GM10248 (cell line): ENCODE results near the gene ZNF777.

Source experiments
- CTCF ChIA-PET: fragments of 300-600 bp; sonication (Branson Sonifier 250); formaldehyde crosslinking; extraction: SDS; loops from one replicate; lab custom pipeline; 2021; ENCODE audit warnings: antibody characterized with exemption; lab: Yijun Ruan, JAX
- POLR2A ChIA-PET: fragments of 350-650 bp; sonication (Branson Sonifier 250); formaldehyde crosslinking; extraction: SDS; loops from one replicate; lab custom pipeline; 2020; ENCODE audit warnings: antibody characterized with exemption; lab: Yijun Ruan, JAX
- DNase-seq: peaks from one replicate; pipeline ENCODE4 v3.0.0; 2012; ENCODE audit errors: extremely low spot score
- TF ChIP-seq, protein P1 (sequence below): IDR thresholded peaks from 2 replicates; pipeline ENCODE4 v1.5.1; 2012; ENCODE audit warnings: mild to moderate bottlenecking, low read depth; ENCODE audit errors: extremely low read depth, missing control alignments, control extremely low read depth

The ZNF777 gene

DNA sequence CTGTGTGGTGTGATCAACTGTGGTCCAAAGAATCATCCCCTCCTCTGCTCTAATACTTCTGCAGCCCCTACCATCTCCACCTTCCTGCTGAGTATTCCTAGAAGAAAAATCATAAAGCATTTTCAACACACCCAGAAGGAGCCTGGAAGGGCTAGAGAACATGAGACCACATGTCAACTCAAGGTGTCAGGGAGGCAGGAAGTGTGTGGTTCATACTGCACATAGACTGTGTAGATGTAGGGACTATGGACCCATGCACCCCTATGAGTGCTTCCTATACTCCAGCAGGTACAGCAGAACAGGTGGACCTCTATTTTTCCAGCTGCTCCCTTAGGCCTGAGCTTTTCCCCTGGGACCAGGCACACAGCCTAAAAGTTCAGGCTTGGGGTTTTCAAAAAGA, 39.3 kb upstream of the ZNF777 start:
- TF ChIP-seq, protein P1, sequence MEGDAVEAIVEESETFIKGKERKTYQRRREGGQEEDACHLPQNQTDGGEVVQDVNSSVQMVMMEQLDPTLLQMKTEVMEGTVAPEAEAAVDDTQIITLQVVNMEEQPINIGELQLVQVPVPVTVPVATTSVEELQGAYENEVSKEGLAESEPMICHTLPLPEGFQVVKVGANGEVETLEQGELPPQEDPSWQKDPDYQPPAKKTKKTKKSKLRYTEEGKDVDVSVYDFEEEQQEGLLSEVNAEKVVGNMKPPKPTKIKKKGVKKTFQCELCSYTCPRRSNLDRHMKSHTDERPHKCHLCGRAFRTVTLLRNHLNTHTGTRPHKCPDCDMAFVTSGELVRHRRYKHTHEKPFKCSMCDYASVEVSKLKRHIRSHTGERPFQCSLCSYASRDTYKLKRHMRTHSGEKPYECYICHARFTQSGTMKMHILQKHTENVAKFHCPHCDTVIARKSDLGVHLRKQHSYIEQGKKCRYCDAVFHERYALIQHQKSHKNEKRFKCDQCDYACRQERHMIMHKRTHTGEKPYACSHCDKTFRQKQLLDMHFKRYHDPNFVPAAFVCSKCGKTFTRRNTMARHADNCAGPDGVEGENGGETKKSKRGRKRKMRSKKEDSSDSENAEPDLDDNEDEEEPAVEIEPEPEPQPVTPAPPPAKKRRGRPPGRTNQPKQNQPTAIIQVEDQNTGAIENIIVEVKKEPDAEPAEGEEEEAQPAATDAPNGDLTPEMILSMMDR = no peak
- POLR2A ChIA-PET = no interaction called here
- CTCF ChIA-PET = interaction anchor here (1.0 to 2.6 kb wide), 4 partner anchors 10 to 125 kb away, joined by 3 to 10 read pairs (median 5); no protein-coding TSS in a partner anchor
- DNase-seq = no peak

DNA sequence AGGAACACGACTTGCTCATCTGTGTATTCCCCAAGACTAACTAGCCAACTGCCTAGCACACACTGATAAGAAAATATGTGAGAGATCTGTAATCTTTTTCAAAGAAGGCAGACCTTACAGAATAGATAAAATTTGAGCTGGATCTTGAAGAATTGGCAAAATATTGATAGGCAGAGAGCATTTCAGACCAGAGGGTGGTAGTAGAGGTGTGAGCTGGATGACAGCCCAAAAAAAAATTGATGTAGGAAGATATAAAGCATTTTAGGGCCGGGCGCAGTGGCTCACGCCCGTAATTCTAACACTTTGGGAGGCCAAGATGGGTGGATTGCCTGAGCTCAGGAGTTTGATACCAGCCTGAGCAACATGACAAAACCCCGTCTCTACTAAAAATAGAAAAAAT, 37.9 kb upstream of the ZNF777 start:
- TF ChIP-seq, protein P1 = no peak
- ChIA-PET CTCF (interaction anchor here (0.7 to 2.6 kb wide), 4 partner anchors 9 to 126 kb away, joined by 3 to 10 read pairs (median 4); no protein-coding TSS in a partner anchor), POLR2A (no interaction called here)
- DNase-seq = no peak

DNA sequence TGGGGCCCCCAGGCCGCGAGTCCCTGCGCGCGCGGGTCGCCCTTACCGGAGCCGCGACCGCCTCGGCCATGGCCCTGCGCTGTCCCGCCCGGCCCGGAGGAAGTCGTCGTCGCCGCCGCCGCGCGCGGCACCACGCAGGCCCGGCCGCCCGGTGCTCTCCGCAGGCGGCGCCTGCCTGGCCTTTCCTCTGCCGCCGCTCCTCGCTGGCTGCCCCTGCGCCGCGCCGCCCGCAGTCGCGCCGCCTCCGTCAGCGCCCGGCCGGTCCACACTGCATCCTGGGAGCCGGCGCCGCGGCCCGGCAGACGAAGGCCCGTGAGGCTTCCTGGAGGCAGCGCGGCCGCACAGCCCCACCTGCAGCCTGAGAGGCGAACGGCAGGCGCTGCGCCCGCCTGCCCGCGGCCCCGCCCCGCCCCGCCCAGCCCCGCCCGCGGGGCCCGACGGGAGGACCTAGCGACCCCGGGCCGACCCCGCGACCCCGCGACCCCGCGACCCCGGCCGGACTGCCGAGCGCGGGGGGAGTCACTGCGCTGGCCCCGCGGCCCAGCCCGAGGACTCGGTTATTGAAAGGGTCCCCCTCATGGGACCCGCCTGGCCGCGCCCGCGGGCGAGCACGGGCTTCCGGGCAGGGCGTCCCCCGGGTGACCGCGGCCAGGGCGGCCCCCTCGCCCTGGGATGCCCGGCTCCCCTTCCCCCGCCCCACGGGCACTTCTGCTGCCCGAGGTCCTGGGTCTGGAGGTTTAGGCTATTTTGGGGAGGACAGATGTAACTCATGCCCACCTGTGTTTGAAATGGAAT, 36.8 kb upstream of the ZNF777 start, which contains the start of gene ZNF746:
TSS of gene ZNF746 (minus strand) at position 343 of the 795 bp plus-strand sequence. CDS start at position 70, 273 bp downstream.
- CTCF ChIA-PET = interaction anchor here (2.4 kb wide), 1 partner anchor 236 kb away, joined by 8 read pairs; the partner anchor contains the start of gene ZNF783
- POLR2A ChIA-PET = no interaction called here
- TF ChIP-seq, protein P1 = peak; percentile 89
- DNase-seq = peak; percentile 96

DNA sequence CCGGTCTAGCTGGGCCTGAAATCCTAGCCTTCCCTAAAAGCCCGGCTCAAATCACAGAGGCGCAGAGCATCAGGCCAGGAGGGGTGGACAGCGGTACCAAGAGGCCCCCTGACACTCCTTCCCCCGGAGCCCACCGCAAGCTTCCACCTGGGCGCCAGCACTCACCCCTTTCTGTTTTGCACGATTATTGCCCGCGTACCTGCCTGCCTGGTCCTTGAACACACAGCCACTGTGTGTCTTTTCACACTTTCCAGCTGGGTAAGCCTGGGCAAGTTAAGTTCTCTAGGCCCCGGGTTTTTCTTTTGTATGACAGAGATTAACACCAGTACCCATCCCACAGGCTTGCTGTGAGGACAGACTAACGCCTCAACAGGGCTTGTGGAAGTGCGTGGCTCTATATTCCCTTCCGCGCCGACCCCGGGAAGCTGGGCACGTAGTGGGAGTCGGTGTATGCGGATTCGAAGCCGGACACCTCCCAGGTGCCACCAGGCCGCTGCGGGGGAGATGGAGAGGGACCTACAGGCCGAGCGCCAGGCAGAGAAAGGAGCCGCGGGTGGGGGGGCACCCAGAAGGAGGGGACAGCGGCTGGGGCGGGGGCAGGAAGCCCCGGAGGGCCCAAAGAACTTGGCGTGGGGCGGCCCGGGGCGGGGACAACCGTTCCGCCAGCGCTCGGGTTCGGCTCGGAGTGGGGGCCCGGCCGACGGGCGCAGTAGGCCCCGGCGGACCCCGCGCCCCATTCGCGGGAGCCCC, 36.0 kb upstream of the ZNF777 start:
- TF ChIP-seq, protein P1 = no peak
- CTCF ChIA-PET = interaction anchor here (0.7 to 2.4 kb wide), 6 partner anchors 17 to 349 kb away, joined by 3 to 8 read pairs (median 4); partner anchors contain the start of genes ZNF398 and ZNF783
- DNase-seq = peak; percentile 57
- POLR2A ChIA-PET = no interaction called here

DNA sequence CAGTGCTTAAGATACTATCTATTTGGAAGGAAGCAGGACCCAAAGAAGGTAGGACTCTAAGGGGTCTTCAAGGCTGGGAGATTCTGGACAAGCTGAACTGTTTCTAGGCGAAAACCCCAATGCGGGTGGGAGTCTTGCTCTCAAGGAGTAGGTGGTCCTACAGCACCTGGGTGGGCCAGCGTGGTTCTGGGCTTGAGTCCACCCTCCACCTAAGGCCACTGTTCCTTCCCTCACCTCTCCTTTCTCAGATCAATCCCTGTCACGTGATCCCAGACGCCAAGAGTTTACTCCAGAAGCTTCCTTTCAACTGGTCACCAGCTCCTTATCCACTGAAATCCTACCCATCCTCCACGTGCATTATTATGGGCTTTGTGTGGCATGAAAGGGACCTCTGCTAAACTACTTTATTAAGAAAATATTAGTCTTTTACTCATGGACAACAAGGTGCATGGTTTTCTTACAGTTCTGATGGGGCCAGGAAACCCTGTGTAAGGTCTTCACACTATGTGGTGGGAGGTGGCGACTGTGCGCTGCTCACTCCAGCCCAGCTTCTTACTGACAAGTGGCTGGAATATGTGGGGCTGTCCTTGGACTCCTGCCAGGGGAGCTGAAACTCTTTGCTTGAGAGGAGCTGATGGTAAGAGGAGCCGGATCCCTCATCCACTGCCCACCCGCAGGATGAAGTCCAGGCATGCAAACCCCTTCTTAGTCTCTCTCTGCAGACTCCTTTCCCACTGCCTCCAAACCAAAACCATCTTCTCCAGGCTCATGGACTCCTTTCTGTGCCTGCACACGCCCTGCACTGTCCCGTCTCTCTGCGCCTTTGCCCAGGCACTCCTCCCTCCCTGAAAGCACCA, 35.2 kb upstream of the ZNF777 start:
- TF ChIP-seq, protein P1 = no peak

More for the DNA sequence above, 35.2 kb upstream of the ZNF777 start:
- no peak for DNase-seq
- POLR2A ChIA-PET = no interaction called here
- CTCF ChIA-PET = interaction anchor here (0.6 to 2.4 kb wide), 13 partner anchors 16 to 349 kb away, joined by 3 to 8 read pairs (median 4); partner anchors contain the start of genes ZNF282, ZNF398 and ZNF783
